NOMO-1 treated with DMSO at 0.1 percent for 48 hours (cell line): ENCODE measurements around the gene TNIP2.
A peak's percentile ranks its signal among the peaks of the same experiment; 100 is the strongest.

Experiments used
- DNase-seq: peaks from one replicate; lab custom pipeline; 2025; ENCODE audit not compliant: unreplicated experiment; lab: John Stamatoyannopoulos, UW

Gene TNIP2, protein sequence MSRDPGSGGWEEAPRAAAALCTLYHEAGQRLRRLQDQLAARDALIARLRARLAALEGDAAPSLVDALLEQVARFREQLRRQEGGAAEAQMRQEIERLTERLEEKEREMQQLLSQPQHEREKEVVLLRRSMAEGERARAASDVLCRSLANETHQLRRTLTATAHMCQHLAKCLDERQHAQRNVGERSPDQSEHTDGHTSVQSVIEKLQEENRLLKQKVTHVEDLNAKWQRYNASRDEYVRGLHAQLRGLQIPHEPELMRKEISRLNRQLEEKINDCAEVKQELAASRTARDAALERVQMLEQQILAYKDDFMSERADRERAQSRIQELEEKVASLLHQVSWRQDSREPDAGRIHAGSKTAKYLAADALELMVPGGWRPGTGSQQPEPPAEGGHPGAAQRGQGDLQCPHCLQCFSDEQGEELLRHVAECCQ

DNA sequence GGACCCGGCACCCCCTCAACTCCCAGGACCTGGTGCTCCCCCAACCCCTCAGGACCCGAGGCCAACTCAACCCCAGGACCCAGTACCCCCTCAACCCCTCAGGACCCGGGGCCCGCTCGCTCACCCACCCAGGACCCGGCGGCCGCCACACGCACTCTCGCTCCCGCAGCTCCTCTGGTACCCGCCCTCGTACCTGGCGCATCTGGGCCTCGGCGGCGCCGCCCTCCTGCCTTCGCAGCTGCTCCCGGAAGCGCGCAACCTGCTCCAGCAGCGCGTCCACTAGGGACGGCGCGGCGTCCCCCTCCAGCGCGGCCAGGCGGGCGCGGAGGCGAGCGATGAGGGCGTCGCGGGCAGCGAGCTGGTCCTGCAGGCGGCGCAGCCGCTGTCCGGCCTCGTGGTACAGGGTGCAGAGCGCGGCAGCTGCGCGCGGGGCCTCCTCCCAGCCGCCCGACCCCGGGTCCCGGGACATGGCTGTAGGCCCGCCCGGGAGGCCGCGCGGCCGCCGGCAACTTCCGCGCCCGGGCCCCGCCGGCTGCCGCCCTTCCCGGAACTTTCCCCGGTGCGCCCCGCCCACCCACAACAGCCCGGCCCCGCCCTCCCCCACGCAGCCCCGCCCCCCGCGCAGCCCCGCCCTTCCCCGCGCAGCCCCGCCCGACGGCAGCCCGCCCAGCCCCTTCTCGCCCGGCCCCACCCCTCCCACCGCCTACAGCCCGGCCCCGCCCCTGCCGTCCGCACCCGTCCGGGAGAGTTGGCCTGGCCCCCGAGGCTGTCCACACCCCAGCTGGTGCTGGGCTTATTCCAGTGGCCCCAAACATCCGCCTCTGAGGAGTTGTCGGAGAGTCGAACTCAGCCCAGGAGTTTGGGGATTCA, at the start of gene TNIP2:
TNIP2 (minus strand) TSS at position 516 of the 870 bp plus-strand sequence; CDS start at position 469, 47 bp downstream.
- peak; percentile 61 for DNase-seq

DNA sequence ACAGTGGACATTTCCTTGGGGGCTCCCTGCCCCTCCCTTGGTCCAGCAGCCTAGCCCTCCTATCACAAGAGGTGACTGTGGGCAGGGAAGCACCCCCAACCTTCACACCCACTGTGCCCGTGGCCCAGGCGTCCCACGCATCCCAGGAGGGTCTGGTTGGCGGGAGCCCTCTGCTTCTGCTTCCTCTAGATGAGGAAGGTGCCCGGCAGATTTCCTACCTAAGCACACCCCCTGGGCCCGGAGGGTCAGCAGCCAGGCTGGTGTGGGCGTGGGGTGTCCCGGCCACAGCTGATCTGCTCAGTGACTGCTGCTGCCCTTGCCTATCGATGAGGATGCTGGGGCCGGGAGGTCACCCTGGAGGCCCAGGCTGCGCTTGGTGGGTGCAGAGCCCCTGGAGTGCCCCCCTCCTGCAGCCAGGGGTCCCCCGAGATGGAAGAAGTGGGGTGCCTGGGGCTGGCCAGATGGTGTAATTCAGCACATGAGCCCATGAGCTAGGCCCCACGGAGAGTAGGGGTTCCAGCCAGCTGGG, 48.9 kb upstream of the TNIP2 start:
- DNase-seq, result no peak

DNA sequence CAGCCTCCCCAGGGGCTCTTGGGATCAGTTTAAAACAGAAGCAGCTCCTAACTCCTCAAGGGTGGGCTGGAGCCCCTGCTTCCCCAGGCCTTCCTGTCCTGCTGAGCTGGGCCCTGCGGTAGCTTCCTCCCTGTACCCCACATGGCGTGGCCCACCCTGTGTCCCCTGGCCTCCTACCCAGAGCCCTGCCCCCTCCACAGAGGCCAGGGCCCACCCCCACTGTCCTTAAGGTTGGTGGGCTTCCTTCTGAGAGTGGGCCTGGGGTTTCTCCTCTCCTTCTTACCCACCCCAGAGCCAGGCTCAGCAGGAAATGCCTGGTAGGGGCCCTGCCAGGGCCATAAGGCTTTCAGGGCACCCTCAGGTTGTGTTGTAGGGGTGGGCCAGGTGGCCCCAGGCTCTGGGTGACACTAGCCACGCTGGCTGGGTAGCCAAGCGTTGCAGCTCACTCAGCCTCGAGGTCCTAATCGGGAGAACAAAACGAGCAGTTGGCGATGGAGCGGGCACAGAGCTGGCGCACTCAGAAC, 48.4 kb upstream of the TNIP2 start:
- DNase-seq, result no peak

DNA sequence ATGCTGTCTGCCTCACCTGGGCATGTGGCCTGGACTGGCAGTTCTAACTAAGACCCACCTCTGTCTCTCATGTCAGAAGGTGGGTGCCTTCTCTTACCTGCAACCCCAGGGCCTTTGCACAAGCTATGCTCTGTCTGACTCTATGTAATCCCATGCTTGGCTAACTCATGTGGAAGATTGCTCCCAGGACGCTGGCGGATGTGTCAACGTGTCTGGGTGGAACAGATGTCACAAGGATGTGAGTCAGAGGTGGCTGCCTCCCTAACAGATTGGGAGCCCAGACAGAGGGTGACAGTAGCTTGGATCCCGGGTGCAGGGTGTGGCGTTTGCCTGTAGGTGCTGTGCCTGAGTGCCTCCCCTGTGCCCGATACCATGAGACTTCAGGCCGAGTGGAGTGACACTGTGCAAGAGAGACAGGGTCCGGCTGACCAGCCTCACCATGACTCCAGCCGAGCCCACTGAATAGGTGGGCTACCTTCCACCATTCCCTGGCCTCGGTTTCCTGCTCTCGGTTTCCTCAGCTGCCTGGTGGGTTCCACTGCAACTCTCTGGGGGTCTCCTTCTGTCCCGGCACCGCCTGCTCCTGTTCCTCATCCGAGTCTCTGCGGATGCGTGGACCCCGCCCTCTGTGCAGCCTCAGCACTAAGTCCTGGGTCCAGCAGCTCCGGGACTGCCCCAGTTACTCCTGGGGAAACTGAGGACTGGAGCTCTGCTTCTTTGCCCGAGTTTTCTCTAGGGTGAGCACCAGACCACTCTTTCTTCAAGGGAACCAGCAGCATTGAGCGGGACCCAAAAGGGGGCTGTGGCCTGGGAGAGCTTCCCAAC, 47.7 kb upstream of the TNIP2 start:
- no peak for DNase-seq

DNA sequence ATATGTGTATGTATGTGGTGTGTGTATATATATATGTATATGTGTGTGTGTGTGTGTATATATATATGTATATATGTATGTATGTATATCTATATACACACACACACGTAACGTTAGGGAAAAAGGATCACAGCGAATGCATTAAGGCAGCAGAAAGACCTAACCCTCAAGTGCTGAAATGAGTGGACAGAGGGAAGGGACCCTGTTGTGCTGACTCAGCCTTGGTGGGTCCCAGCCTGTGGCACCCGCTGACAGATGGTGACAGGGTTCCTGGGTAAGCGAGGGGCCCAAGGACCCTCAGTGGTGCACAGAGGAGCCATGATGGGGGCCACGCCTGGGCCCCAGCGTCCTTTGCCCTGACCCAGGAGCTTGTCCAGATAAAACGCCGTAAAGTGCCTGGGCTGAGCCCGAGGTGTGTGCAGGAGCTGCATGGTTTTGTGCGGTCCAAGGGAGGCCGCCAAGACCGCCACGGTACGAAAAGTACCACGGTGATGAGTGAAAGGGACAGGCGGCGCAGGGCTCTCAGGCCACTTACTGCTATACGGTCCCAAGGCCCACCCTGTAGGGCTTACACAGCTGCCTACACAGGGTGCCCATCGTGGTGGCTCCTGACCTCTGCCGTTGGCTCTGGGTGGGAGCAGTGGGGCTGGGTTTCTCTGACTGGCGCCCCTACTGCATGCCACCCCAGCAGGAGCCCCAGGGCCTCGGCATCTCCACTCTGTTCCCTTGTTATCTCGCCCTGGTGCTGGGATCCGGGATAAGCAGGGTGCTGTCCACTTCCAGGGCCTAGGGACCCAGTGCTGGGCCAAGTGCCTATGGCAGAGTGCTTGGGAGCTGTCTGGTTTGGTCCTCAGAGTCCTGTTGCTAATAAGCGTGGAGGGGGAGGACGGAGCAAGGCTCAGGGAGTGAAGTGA, 46.7 kb upstream of the TNIP2 start:
- no peak for DNase-seq

DNA sequence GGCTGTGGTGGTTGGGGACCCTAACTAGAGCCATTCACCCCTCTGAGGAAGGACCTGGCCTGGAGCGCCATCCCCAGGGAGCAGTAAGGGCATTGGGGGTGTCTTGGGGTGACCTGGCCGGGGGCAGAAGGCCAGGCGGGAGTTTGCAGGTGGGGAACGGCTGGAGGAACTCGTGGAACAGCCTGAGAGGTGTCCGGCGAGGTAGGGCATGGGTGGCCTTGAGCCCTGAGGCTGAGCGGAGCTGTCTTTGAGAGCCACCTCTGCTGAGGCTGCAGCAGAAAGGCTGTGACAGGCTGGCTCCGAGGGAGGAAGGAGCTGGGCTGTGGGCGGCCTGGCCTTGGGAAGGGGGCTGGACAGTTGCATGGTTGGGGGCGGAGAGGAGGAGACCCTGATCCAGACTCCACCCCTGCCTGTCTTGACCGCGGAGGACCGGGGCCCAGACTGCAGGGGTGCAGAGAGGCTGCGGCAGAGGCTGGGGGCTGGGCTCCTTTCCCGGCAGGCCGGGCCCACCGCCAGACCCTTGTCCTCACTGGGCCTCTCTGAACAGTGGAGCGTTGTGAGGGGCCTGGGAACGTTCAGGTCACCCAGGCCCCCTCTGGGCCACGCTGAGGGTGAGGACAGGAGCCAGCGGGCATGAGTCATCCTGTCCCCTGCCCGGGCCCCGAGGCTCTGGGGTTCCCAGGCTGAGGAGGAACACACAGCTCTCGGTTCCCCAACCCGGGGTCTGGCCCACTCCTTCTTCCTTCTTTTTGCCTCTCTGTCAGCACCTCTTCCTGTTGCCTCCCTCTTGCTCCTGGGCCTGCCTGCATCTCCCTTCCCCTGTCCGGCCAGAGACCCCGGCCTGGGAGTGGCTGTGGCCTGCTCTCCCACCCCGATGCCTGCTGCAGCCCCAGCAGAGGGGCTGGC, 44.8 kb upstream of the TNIP2 start:
- DNase-seq, result peak; percentile 93

DNA sequence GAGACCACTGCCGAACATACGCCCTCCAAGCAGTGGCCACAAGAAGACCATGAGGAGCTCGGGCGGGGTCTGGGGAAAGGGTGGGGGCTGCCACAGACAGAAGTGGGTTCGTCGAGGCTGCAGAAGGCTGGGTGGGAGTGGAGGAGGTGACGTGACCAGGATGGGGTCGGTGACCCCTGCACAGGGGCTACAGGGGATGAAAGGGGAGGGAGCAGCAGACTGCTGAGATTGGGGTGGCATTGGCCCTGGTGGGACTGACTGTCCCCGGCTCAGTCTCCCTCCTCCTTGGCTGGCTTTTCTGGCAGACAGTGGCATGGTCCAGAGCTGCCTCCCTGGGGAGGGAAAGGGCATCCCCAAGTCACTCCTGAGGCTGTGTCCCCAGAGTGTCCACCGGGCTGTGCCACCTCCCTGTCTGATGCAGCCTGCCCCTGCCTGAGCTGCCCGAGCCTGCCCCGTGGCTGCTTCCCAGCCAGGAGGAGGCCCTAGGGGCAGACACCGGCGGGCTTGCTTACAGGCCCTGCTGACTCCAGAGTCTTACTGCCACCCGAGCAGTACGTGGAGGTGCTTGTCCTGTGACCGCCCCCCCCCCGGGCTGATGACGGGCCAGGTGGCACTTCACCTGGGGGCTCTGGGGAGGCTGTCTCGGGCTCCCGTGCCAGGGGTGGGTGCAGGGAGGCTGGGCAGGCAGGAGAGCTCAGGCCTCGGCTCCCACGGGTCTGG, 44.0 kb upstream of the TNIP2 start:
- DNase-seq, result no peak

DNA sequence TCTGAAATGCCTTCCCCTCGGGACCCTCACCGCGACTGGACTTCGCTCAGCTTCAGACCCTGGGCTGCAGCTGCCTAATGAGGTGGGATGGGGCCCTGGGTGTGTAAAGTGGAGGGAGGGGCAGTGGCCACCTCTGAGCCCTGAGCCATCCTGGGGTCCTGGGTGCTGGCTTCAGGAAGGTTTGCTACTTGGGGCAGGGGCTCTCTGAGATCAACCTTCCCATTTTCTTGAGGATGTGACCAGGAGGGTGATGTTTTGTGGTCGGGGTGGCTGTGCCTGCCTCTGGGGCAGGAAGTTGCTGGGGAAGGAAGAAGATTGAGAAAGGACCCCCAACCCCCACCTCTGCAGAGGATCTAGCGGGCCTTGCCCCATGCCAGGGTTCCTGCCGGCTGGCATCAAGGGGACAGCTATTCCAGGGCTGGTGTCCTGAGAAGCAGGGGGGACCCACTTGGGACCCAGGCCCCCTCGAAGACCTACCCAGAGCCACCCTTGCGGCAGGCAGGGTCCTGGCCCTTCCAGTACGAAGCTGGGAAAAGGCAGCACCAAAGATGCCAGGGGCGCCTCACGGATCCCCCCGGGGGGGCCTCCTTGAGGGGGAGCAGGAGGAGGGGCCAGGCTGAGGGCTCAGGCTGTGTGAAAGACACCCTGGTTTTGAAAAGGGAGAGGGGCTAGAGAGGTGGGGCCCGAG, 43.2 kb upstream of the TNIP2 start:
- DNase-seq, result peak; percentile 18

DNA sequence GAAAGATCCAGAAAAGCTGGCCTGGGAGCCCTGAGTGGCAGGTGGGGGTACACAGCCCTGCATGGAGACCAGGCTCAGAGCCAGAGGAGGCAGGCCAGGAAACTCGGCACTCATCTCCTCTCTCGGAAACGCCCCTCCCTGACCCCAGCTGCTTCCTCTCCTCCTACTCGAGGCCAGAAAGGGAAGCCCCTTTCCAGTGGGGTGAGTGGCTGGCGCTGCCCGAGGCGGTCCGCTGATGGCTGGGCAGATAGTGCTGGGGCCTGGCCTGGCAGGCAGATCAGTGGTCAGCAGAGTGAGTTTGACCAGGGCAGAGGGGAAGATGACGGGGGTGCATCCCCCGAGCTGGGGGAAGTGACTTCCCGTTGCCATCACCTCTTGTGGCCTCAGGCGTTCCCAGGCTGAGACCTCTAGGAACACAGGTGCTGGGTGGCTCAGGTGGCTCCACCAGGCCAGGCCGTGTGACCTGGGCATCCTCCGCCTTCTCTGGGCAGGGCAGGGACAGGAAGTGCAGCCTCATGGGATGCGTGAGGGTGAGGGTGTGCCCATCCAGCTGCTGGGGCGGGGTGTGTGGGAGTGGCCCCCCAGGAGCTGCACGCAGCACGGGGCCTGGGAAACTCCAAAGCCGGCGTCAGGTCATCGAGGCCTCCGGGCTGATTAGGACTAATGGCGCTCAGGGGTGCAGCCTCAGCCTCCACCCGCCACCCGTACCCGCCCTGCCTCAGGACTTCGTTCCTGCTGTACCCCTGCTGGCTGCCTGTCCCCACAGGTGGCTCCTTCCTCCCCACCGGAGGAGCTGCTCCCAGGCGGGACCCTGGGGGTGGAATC, 42.5 kb upstream of the TNIP2 start:
- DNase-seq, result peak; percentile 16

DNA sequence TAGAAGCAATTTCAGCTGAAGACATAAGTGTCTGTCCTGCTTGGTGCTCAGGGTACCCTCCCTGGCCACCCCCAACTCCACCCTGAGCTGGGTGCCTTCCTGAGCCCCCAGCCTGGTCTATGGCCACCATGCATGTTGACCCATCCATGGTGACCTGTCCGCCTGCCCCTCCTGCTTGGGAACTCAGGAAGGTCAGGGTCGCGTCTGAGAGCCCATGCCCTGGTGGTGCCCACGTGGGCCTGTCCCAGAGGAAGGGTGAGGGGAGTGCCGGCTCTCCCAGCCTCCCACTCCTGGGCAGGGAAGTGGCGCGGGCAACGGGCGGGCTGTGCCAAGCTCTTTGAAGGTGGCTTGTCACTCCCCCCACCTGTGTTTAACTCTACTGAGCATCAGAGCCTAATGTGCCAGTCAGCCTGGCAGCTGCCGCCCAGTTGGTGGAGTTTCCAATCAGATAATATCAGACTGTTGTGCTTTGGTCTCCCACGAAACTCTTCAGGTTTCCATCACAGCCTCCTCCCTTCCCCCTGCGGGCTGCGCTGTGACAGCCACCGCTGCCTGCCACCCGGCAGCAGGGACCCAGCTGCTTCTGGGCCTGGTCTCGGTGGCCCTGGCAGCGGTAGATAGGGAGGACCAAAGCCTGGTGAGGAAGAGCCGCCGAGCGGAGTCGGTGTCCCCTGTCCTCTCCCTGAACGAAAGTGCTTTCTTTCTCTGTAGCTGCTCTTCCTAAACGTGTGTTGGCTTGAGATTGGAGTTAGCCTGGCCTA, 41.6 kb upstream of the TNIP2 start:
- no peak for DNase-seq

DNA sequence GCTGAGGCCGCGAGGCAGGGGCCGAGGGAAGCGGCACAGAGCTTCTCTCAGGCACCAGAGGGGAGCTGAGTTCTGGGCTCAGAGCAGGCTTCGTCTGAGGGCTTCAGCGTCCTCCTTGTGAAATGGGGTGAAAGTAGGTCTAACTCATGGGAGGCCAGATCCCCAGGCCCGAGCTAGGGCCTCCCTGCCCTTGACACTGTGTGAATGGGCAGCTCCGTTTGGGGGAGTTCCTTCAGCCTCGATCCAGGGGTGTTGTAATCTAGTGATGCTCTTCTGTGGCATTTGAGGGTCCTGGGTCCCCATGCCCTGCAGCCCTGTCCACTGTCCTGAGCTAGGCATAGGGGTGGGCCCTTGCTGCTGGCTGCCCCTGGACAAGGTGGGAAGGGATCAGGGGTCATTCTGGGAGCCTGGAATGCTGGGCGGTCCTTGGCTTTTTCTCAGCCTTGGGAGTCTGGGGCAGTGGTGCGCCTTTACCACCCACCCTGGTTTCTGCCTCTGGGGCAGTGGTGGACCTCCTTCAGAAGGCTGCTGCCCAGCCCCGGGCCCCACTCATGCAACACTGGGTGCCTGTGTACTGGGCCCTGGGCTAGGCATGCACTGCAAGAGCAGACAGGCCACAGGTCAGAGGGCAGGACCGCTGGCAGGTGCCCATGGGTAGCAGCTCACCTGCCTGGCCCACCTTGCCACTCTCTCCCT, 40.9 kb upstream of the TNIP2 start:
- no peak for DNase-seq

DNA sequence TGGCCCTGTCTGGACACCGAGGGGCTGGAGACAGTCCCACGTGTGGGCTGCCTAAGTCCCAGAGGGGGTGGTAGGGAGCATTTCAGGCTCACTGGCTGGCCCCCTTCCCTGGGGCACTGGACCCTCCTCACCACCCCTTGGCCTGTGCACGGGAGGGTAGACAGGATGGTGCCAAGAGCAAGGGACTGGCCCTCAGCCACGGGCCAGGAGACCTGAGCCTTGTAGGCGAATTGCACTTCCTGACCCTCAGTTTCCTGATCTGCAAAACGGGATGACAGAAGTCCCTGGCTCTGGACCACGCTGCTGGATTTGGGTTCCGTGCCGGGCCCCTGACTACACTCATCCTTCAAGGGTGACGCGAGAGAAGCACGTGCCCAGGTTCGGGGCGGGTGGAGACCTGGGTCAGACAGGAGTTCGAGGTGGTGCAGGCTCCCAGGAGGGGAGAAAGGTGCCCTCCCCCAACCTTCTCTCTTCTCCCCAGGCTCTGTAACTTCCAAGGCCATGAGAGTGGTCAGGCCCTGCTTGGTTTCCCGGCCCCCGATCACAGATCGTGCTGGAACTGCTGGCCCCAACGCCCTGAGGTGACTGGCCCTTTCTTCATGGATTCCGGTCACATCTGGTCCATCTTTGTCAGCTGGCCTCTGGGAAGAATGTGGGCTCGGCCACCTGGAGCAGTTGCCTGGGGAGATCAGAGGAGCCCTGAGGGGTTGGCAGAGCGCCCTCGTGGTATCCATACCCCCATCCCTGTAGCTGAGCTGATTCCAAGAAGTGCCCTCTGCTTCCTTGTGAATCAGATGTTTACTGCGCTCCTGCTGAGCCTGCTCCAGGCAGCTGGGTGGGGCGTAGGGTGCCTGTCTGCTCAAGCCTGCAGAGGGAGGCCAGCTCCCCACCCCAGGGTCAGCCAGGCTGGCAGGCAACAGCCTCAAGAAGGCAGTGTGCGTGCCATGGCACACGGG, 40.0 kb upstream of the TNIP2 start:
- no peak for DNase-seq

DNA sequence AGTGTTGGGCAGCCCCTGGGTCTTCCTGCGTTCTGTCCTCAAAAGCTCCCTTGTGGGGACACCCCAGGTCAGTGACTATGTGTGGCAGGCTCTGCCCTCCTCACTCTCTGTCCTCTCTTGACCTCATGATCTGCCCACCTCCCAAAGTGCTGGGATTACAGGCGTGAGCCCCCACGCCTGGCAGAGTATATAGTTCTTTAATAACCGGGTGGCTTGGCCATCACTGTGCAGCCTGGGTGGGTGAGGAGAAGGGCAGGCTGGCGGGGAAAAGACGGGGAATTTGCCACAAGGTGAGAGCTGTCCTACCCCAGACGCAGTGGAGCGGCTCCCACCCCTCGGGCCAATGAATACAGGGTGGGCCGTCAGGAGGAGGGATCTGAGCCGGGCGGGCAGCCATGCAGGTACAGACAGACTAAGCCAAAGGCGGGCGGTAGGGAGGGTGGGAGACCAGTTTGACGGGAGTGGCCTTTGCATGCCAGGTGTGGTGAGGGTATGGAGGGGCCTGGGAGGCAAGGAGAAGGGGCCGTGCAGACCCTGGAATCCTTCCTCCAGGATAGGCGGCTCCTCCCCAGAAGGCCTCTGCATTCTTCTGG, 39.3 kb upstream of the TNIP2 start:
- DNase-seq, result no peak
